Measurements from ENCODE around the gene CLUH.
"Not testable (repeated sequence)": the region's sequence is repeated elsewhere in the genome, so short reads cannot be mapped to it uniquely, and the experiment has no call there.

The CLUH gene

GRCh38 chr17:2687074-2687418 is 24.5 kb downstream of the CLUH start:
- DNase-seq (ENCODE audit: low spot score) = no peak

GRCh38 chr17:2685696-2686095 is 25.9 kb downstream of the CLUH start:
- no peak for DNase-seq (ENCODE audit: low spot score)

DNA sequence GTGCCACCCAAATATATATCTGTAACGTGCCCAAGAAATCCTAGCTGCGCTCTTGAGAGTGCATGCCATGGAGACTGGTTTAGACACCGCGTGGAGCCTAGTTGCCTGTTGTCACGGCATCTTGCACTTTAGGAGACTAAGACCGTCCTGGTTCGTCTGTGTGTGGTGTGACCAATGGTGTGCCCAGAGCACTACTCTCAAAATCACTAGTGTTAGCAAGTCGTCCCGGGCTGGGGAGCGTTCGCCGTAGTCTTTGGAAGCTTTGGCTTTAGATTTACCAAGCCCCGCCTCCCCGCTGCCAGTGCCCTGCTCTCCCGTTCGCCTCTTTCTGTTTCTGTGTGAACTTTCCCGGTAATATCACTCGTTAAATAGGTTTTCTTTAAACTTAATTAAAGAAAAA is 27.0 kb downstream of the CLUH start:
- no peak for DNase-seq (ENCODE audit: low spot score)

DNA sequence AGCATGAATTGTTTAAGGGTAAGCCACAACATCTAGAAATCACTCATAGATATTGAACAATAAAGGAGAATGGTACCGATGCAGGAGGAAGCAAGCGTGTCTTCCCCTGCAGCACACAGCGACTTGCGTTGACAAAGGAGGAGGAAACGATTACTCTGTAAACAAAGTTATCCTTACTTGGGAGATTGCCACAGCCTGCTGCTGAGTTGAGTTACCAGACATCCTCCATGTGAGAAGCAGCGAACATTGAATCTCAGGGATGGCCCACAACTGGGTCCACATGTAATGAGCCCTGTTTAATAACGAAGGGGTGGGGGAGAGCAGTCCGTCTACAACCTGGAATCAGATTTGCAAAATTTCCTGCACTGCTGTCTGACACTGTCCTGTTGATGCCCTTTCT is 27.7 kb downstream of the CLUH start:
- no peak for DNase-seq (ENCODE audit: low spot score)

DNA sequence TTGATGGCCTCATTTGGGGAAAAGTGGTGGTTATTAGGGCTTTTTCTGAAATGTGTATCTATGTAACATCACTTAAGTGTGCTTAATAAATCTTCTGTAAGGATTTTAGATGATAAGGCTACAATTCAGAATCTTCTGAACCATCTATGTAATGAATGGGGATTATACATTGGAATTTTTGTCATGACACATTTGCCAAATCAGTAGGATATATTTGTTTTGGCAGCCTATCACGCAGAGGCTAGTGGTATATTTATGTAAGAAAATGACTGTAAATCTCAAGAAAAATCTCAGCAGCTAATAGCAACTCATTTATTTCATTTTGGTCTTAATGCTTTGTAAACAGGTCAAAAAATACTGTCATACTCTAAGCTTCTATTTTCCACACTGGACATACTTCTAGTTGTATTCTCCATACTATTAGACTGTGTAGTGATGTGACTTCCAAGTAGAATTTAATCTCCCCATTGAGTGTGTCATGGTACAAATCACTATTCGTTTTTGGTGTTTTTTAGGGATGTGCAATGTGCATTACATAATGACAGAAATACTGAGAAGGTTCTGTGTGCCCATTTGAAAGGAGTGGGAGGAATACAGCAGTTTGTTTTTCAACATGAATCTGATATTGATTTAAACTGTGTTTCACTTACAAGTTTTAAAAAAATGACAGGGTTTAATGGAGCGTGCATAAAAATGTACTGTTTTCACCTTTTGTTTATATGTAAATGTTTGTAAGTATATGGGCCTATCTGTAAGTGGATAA is 29.2 kb downstream of the CLUH start:
- no peak for DNase-seq (ENCODE audit: low spot score)

DNA sequence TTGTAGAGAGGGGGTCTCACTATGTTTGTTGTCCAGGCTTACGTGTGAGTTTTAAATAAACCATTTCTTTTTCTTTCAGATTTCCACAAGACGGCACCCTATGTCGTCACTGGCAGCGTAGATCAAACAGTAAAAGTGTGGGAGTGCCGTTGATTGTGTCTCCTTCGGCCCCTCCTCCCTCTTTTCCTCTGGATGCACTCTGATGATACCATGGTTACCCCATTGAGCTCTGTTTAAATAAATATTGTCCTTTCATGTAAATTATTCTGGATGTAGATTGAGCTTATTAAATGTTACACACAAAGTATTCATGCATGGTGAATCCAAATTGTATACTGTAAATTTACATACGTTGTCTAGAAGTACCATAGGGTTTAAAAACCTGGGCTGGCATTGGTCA is 29.9 kb downstream of the CLUH start:
- no peak for DNase-seq (ENCODE audit: low spot score)

GRCh38 chr17:2680961-2681360 is 30.6 kb downstream of the CLUH start:
- no peak for DNase-seq (ENCODE audit: low spot score)

- DNase-seq (ENCODE audit: low spot score) = not testable (repeated sequence)
Observed at GRCh38 chr17:2679247-2679646, 32.3 kb downstream of the CLUH start.

DNA sequence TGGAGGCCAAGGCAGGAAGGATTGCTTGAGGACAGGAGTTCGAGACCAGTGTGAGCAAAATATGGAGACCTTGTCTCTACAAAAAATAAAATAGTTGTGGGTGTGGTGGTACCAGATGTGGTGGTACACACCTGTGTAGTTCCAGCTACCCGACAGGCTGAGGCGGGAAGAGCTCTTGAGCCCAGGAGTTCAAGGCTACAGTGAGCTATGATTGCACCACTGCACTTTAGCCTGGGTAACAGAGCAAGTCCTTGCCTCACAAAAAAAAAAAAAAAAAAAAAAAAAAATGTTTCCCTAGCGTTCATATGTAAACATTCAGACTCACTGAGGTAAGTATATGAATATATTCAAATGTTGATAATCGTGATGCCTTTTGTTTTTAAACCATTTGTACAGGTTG is 39.5 kb downstream of the CLUH start:
- no peak for DNase-seq (ENCODE audit: low spot score)

GRCh38 chr17:2660410-2660809 is 51.2 kb downstream of the CLUH start:
- DNase-seq (ENCODE audit: low spot score) = not testable (repeated sequence)

- DNase-seq (ENCODE audit: low spot score) = not testable (repeated sequence)
Observed at GRCh38 chr17:2659337-2659736, 52.2 kb downstream of the CLUH start.

- DNase-seq (ENCODE audit: low spot score) = no peak
Observed at GRCh38 chr17:2656283-2656682, 55.3 kb downstream of the CLUH start.

GRCh38 chr17:2655546-2655945 is 56.0 kb downstream of the CLUH start:
- no peak for DNase-seq (ENCODE audit: low spot score)

DNA sequence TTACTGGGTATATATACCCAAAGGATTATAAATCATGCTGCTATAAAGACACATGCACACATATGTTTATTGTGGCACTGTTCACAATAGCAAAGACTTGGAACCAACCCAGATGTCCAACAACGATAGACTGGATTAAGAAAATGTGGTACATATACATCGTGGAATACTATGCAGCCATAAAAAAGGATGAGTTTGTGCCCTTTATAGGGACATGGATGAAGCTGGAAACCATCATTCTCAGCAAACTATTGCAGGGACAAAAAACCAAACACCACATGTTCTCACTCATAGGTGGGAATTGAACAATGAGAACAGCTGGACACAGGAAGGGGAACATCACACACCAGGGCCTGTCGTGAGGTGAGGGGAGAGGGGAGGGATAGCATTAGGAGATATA is 58.7 kb downstream of the CLUH start:
- DNase-seq (ENCODE audit: low spot score) = not testable (repeated sequence)

DNA sequence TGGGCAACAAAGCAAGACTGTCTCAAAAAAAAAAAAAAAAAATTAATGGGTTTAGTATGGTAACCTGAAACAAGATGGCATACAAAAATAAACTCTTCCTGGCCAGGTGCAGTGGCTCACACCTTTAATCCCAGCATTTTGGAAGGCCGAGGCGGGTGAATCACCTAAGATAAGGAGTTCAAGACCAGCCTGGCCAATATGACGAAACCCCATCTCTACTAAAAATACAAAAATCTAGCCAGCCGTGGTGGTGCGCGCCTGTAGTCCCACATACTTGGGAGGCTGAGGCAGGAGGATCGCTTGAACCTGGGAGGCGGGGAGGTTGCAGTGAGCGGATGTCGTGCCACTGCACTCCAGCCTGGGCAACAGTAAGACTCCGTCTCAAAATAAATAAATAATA is 62.4 kb downstream of the CLUH start:
- no peak for DNase-seq (ENCODE audit: low spot score)

- DNase-seq (ENCODE audit: low spot score) = no peak
Observed at GRCh38 chr17:2647957-2648356, 63.6 kb downstream of the CLUH start.

- DNase-seq (ENCODE audit: low spot score) = no peak
Observed at GRCh38 chr17:2644971-2645370, 66.6 kb downstream of the CLUH start.
